Sigmoid colon (tissue), 4 donors: ENCODE data around the gene KCNK18.

Experiments
- CTCF ChIP-seq, 4 experiments: fragments of 450-650 bp in 3 of 4; fragments of 200-600 bp in 1 of 4; IDR thresholded peaks; one replicate each; pipeline ENCODE4 v1.5.1; 2016 to 2019; ENCODE audit warnings: antibody characterized with exemption in 4 of 4, mild to moderate bottlenecking in 3 of 4, moderate library complexity in 2 of 4
- POLR2A ChIP-seq, 2 donors: fragments of 450-650 bp; IDR thresholded peaks; one replicate each; pipeline ENCODE4 v1.6.1; 2016; ENCODE audit warnings: antibody characterized with exemption in 2 of 2, mild to moderate bottlenecking in 2 of 2, moderate library complexity in 2 of 2
- POLR2AphosphoS5 ChIP-seq, 4 donors: sonication (generic); formaldehyde crosslinking; IDR thresholded peaks; one replicate each; pipeline ENCODE4 v1.6.1; 2017; ENCODE audit warnings: antibody characterized with exemption in 4 of 4

GRCh38 chr10:117167346-117167788 is 29.9 kb upstream of the KCNK18 start:
- TF ChIP-seq CTCF (IDR thresholded peaks at IDR 0.05) (no peak), POLR2AphosphoS5 (IDR thresholded peaks at IDR 0.05) (no peak), POLR2A (IDR thresholded peaks at IDR 0.05) (no peak)
